ENCODE data around the gene KMT5B. TPM values are rescaled to one million over a fixed set of nuclear protein-coding genes. Genes with fewer than 3 reads are reported as not detected.

KMT5B gene
- total and polyA plus RNA-seq, 10 of the 15 experiments (the other 5 are each of a cell fraction or from before 2014, with no cell fraction given) = 4.7 to 21.8 (median 18.0) TPM

DNA sequence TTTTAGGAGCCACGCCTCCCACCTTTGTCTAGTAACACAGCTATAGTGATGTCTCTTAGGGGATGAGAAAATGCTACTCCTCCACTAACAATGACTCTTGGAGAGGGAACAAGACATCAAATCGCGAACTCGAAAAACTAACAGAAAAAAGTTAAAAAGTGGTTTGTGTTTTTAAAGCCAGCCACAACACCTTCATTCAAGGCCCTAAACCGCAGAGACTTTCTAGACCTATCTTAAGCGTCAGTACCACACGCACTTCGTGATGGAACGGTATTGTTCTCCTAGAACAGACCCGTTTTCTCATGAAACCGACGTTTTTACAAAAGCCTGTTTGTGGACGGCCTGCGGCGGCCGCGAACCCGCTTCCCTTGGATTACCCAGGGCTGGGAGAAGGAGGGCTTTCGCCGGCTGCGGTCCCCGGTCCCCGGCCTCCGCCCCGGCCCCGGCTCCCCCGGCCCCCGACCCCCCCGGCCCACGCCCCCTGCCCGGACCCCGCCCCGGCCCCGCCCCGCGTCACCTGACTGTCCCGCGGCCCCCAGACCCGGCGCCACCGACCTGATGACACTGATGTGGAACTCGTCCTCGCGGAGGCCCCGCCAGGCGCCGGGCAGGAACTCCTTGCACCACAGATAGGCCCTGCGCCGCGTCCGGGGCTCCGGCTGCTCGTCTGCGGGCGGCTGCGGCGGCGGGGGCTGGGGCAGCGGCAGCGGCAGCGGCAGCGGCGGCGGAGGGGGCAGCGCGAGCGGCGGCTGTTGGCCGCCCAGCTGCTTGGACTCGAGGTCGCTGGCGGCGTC is 92.6 kb downstream of the KMT5B start (continued):
- TF ChIP-seq STAT1 (conservative IDR thresholded peaks at IDR 0.05) (no peak), ZNF622 (IDR thresholded peaks at IDR 0.05) (no peak), RB1 (IDR thresholded peaks at IDR 0.05; ENCODE audit: borderline replicate concordance) (no peak), POLR2A (IDR thresholded peaks at IDR 0.05; ENCODE audit: low read depth, low read length) (peak; percentile 61; the same call in 1 of the 2 replicates), TAF1 (IDR thresholded peaks at IDR 0.05; ENCODE audit: borderline replicate concordance, low read depth, low read length) (no peak), E2F8 (IDR thresholded peaks at IDR 0.05; ENCODE audit: low read depth, partially characterized antibody) (no peak), SMAD1 (IDR thresholded peaks at IDR 0.05; ENCODE audit: low read depth, partially characterized antibody) (peak; percentile 32), POLR2AphosphoS5 (IDR thresholded peaks at IDR 0.05; ENCODE audit: low read length) (peak; percentile 58; the same call in 1 of the 2 replicates)
